NCI-H2107 treated with DMSO at 0.1 percent for 48 hours (cell line): ENCODE results near the gene LINGO4.

ENCODE experiments used
- DNase-seq: peaks from one replicate; lab custom pipeline; 2025; ENCODE audit not compliant: unreplicated experiment; lab: John Stamatoyannopoulos, UW

Gene LINGO4, protein sequence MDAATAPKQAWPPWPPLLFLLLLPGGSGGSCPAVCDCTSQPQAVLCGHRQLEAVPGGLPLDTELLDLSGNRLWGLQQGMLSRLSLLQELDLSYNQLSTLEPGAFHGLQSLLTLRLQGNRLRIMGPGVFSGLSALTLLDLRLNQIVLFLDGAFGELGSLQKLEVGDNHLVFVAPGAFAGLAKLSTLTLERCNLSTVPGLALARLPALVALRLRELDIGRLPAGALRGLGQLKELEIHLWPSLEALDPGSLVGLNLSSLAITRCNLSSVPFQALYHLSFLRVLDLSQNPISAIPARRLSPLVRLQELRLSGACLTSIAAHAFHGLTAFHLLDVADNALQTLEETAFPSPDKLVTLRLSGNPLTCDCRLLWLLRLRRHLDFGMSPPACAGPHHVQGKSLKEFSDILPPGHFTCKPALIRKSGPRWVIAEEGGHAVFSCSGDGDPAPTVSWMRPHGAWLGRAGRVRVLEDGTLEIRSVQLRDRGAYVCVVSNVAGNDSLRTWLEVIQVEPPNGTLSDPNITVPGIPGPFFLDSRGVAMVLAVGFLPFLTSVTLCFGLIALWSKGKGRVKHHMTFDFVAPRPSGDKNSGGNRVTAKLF

DNA sequence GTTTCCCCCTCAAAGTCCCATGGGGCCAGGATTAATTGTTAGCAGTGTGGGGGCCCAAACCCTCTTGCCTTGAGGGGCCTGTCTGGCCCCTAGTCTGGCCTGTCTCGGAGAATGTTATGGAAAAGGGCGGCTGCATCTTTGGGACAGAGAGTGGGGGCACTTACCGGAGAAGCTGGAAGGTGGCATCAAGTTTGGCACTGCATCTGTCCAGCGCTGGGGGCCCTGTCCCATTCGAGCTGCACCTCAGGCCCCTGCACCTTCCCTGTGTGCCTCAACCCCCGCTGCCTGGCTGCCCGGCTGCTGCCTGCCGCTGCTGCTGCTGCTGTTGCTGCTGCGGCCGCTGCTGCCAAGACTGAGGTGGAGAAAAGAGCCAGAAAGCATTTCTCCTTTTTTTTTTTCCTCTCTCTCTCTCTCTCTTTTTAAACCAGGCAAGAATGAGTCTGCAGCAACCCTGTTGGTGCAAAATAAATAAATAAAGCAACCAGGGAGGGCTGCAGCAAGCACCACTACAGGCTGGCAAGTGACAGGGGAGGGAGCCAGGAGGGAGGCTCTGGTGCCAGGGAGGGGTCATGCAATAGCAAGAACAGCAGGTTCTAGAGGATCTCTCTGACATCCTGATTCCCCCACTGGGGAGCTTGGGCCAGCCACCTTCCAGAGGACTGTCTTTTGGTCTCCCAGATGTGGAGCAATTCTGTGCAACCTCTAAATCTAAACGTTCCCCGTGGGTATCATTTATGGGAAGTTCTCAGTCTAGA is at the start of gene LINGO4:
LINGO4 (minus strand) TSS at position 354 of the 755 bp plus-strand sequence. CDS start 2,715 bp downstream, outside the sequence.
- DNase-seq: no peak

DNA sequence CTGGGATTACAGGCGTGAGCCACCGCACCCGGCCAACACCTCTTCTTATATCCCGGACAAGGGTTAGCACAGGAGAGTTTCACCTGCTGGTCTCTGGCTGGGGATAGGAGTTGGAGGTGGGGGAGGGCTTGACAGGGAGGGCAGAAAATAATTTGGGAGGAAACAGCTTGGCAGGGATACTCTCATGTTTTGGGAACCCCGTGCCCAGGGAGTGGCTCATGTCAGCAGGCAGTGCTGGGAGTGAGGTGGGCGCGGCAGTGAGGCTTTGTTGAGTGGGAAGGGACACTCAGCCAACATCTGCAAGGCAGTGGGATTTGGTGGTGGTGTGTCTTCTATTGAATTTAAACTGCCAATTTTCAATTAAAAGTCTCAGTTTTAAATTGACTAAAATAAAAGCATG is 49.4 kb upstream of the LINGO4 start:
- DNase-seq: no peak

DNA sequence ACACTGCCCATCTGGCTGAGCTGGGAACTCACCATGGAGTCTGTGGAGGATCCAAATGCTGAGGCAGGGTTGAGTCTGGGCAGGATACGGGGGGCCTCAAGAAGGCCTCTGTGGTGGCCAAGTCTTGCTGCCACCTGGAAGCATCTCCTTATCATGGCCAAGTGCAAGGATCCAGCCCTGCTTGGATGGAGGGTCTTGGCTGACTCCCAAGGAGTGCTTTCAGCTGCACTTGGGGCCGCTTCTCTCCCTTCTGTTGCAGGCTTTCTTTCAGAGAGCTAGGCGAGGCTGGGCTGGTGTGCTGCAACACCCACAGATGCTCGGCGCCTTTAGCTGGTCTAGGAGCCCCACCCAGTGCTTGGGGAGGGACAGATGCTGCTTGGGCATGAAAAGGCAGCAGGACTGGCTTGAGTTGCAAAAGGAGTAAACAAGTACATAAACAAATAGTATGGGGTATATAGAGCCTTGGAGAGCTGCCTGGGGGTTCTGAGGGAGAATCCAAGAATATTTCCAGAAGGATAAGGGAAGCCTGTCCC is 48.3 kb upstream of the LINGO4 start, which contains the start of gene THEM5:
THEM5 (minus strand) TSS at position 302 of the 533 bp plus-strand sequence; CDS start at position 155, 147 bp downstream.
- no peak for DNase-seq

DNA sequence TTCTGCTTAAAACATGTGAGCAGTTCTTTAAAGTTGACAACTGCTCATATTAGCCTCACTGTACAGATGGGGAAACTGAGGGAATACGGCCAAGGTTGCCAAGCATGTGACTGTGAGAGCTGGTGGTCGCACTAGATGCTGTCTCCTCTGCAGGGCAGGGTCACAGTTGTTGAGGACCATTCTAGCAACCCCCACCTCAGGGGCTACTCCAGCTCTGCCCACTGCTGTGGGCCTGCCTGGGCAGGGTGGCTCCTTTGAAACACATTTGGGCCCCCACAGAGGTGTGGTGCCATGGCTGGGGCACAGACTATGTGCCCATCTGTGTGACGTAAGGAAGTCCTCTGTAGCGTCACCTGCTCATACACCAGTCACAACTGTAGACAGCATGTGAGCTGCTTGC is 47.5 kb upstream of the LINGO4 start:
- DNase-seq: no peak

DNA sequence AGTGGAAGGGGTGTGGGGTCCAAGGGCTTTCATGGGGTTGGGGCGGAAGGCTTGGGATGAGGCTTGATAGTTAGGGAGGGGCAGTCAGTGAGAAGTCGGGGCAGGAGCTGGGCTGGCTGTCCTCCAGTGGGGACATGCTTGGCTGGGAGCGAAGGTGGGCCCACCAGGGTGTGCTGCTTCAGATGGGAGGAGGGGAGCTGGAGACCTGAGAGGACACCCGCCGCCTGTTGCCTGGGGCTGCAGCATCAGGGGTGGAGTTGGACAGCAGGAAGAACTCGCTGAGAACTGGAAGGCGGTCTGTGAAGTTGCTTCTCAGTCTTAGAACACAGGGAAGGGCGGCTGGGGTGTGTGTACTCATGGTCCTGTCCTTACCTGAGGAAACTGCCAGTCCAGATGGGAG is 46.7 kb upstream of the LINGO4 start:
- DNase-seq: no peak

DNA sequence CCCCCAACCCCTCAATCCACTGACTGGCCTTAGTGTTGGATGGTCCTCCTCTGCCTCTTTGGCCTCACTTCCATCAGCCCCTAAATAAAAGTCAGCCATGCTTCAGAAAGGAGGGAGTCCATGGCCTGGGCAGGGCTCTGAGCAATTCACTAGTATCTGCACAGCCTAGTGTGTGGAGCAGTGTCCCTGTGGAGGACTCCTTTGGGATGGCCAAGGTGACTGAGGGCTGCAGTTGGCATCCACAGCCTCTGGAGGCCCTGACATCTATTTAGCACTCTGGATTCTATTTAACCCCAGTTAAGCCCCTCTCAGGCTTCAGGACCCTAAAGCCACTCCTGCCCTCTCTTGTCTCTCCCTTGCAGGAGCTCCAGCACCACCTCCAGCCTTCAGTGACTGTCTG is 44.7 kb upstream of the LINGO4 start:
- DNase-seq: no peak

DNA sequence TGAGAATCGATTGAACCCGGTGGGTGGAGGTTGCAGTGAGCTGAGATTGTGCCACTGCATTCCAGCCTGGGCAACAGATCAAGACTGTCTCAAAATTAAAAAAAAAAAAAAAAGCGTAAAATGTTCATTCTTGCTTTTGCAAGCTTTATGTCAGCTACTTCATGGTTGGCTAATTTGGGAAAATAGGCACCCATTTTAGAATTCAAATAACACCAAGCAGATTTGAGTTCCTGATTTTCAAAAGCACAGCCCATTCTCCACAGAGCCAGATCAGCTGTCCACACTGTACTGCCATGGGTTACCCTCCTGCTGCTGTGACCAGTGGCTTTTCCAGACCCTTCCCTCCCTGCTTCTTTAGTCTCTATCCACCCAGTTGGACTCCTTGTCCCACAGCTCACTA is 43.9 kb upstream of the LINGO4 start:
- DNase-seq: no peak

DNA sequence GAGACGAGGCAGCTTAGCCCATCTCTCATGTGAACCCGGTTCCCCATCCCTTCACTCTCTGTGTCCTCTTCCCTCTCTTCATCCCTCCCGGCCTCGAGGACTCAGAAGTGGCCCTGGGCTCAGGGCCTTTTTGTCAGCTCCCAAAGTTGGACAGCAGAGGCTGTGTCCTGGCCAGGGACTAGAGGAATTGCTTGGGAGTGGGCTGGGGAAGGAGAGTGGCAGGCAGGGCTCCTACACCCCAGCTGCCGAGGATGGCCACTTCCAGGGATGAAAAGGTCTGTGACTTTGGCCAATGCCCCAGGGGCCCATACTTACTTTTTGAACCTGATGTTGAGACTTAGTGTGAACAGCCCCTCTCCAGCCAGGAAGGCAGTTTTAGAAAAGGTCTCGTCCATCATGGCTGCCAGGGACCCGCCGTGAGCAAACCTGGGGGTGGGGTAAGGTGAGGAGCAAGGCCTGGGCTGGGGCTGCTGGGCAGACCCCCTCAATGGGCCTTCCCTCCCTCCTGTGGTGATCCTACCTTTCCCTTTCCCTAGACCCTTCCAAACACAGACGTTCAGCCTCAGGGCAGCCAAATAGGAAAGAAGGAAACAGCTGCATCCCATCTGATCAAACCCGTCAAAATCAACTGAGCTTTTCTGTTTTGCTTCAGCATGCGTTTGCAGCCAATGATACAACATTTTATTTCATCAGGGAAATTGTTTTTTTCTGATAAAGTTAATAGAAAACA is 42.8 kb upstream of the LINGO4 start:
- DNase-seq: no peak

DNA sequence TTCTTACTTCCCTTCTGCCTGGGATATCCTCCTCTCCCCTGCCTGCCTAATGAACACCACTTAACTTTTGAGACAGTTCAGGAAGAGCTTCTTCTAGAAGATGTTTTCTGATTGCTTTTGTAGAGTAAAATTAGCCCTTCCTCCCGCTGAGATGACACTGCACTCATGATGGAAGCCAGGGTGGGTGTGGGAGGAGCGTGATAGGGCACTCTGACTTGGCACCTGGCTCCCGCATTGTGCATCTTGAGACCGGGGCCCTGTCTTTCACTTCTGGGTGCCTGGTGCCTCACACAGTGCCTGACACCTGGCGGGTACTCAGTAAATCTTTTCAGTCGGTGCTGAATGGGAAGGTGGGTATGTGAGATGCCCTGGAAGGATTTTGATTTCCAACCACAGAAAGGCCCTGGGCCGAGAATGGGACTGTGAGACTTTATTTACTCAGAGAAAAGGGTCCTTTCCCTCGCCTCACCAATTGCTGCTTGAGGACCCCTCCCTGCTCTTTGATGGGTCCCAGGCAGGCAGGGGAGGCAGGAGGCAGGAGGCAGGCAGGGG is 41.5 kb upstream of the LINGO4 start:
- DNase-seq: no peak

DNA sequence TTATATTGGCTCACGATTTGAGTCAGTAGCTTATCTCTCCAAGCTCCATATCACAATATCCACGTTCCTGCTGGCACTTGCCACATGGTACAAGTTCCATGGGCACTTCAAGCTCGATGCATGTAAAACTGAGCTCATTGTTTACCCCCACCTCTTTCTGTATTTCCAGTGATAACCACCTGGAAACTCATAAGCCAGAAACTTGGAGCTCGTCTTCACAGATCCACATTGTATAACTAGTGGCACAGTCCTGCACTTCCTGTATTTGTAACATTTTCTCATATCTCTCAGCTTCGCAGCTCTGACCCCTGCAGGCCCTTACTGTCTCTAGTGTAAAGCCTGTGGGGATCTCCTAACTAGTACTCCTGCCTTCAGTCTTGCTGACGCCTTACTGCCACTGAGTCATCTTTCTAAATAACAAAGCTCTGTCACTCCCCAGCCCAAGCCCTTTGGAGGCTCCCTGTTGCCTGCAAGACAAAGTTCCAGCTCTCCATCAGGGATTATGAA is 40.9 kb upstream of the LINGO4 start:
- DNase-seq: no peak

DNA sequence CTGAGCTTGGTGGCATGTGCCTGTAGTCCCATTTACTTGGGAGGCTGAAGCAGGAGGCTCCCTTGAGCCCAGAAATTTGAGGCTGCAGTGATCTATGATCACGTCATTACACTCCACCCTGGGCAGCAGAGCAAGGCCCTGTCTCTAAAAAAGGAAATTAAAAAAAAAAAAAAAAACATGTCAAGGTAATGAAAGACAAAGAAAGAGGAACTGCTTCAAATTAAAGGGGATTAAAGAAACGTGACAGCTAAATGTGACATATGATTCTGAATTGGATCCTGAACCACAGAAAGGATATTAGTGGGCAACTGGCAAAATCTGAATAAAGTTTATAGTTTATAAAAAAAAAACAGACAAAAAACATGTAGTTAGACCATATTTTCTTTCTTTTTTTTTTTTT is 38.2 kb upstream of the LINGO4 start:
- no peak for DNase-seq

DNA sequence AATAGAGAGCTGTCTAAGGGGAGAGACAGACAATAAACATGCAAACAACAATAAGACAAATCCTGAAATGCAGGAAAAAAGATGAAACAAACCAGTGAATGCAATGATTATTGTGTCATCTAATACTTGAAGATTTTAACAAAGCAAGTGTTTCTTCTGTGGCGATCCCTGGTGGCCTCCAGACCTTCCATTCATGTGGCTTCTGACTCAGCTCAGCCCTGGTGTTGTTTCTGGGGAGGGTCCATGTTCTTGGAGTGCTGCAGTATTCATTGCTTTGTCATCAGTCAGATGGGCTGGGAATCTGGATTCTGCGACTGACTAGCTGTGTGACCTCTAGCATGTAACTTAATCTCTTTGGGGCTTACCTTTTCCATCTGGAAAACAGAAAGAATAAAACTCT is 35.9 kb upstream of the LINGO4 start:
- no peak for DNase-seq

DNA sequence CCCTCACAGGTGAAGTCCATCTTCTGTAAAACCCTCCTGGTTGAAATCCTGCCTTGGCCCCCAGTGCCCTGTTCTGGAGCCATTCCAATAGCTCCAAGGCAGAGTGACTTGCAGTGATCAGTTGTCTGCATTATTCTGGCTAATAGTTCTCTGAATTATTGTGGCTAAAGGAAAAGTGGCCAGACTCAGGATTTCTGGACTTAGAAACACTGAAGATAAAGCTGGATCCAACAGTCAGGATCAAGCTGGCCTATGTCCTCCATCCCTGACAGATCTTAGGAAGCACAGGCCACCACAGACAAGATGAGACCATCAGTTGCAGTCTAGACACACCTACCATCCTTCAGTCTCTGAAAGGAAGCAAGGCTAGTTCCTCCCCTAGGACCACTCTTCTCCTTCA is 35.2 kb upstream of the LINGO4 start:
- DNase-seq: no peak

DNA sequence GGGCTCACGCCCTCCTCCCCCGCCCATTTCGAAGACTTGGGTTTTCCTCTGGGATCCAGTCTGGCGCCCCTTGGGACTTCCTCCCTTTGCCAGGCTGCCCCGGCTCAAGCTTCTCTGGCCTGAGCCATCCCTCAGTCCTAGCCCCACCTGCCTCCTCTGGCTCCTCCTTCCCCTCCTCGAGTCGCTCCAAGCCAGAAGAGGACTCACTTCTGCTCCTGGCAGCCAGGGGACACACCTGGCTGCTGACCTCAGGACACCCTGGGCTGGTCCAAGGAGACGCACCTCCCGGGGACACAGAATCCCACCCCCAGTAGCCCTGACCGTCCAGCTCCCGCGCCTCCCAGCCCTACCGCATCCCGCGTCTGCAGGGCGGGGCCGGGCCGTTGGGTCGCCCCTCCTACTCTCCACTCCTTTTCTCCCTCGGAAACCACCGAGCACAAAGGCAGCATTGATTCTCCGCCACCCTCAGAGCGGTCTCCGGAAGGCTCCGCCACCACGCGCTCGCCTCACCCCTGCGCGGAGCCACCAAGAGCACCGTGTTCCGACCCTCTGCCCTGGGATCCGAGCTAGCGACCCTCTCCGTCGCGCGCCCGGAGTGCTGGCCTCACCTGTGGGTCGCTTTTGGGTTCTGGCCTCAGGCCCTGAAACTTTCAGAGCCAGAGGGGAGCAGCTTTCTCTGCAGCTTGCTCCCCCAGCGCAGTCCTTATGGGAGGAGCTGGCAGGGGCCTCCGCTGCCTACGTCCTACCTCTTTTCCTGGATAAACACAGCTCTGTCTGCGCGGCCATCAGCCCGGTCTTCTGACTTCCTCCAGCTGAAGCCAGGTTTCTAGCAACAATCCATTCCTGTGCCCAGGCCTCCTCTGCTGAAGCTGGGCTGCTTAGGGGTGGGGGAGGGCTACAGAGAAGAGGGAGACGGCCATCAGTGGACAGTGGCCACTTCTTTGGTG is 34.5 kb upstream of the LINGO4 start, which contains the start of gene C2CD4D:
C2CD4D (minus strand) TSS at position 364 of the 947 bp plus-strand sequence. CDS start 831 bp downstream, outside the sequence.
- DNase-seq: peak; percentile 25

DNA sequence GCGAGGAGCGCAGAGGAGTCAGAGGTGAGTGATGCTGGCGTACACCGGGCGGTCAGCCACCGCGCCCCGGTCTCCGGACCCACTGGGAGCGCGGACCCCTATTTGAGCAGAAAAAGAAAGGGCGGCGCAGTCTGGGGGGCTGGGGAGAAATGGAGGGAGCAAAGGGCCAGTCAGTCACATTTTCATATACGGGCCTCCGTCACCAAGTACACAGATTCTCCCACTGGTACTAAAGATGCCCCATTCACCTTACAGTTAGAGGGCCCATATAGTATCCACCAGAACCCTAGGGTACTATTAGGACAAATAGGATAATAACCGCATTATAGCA is 33.8 kb upstream of the LINGO4 start:
- no peak for DNase-seq

DNA sequence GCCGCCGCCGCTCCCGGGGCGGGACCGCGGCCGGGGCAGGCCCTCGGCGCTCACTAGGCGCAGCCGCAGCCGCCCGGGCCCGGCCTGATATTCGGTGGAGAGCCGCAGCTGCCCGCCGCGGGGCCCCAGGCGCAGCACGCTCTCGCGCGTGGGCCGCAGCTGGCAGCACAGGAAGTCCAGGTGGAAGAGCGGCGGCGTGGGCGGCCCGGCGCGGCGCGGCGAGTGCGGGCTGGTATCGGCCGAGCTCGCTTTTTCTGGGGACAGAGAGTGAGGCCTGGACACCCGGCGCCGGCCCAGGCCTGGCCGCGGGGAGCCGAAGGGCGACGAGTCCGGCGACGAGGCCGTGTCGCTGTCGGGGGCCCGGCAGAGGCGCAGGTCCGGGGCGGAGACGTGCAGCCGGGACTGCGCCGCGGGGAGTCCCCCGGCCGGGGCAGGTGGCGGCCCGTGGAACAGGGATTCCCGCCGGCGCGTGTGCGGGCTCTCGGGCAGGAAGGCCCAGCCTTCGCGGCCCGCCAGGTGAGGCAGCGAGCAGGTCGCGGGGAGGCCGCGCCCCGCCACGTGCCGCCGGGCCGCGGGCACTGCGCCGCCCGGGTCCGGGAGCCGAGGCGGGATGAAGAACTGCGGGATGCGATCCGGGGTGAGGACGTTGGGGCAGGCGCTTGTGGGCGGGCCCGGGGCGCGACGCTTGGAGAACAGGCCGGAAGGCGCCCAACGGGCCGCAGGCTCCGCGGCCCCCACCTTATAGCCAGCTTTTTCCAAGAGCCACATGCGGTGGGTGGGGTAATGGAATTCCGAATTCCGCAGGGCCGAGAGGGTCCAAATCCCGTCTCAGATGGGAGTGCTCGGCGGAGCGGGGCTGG is 33.2 kb upstream of the LINGO4 start:
- no peak for DNase-seq

DNA sequence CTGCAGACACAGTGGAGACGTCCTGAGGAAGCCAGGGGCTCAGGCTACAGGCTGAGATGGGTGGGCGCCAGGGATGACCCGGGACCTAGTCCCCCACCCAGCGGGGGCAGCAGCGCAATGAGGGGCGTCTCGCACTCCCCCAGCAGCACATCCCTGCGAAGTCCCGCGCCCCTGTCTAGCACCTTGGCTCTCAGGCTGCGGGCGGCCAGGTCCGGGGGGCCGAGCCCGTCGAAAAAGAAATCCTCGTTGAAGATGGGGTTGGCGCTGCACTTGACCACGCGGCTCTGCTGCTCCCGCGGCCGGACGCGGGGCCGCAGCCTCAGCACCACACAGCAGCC is 32.6 kb upstream of the LINGO4 start:
- no peak for DNase-seq

DNA sequence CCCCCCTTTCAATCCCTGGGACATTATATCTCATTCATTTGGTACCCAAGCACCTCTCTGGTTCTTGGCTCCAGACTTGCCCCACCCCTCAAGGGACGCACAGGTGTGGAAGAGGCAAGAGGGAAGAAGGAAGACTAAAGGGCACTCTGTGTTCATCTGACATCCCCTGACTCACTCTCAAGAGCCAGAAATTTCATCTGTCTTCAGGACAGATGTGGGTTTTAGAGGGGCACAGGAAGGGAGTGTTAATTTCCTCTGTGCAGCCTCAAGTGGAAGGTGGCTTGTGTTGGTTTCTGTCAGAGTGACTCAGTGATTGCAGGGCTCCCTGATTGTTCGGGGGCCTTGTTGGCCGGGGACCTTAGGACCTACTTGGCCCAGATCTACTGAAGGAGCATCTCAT is 32.0 kb upstream of the LINGO4 start:
- no peak for DNase-seq

DNA sequence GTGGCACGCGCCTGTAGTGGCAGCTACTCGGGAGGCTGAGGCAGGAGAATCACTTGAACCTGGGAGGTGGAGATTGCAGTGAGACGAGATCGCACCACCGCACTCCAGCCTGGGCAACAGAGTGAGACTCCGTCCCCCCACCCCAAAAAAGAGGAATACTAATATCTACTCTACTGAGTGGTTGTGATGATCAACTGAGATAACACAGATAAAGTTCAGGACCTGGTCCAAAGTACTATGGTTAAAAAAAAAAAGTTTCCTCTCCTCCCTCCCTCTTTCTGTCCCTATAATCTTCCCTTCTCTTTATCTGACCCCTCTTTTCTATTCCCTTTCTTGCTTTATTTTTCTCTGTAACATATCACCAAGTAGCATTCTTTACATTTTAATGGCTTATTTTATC is 30.4 kb upstream of the LINGO4 start:
- no peak for DNase-seq
